Measurements from ENCODE around the gene DDX27. TPM values are rescaled to one million over a fixed set of nuclear protein-coding genes. Genes with fewer than 3 reads are reported as not detected.

Gene DDX27
- polyA plus RNA-seq, 1 experiment, result 31.9 TPM

DNA sequence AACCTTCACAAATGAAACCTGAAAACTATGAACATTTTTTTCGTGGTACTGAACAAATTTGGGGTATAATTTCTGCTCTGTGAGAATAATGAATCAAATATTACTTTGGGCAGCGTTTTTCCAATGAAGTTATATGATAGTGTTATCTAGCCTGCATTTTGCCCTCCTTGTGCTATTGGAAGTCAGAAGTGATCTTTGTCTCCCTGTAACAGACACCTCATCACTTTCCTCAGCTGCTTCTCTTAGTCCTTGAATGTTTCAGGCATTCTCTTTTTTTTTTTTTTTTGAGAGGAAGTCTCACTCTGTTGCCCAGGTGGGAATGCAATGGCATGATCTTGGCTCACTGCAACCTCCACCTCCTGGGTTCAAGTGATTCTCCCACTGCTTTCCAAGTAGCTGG, 10.2 kb downstream of the DDX27 start:
- Histone ChIP-seq H3K27me3 (ENCODE audit: control insufficient read depth, insufficient read depth, low read length) (no peaks in the 10 kb centered on the region), H3K36me3 (ENCODE audit: control insufficient read depth, insufficient read depth, low read length) (peaks cover 31% of the 10 kb centered on the region), H3K4me3 (ENCODE audit: low read depth, low read length) (no peak overlapping the region)
- ChIA-PET CTCF (no interaction called here), POLR2A (no interaction called here)
- no peak for TF ChIP-seq CTCF (IDR thresholded peaks at IDR 0.05; ENCODE audit: insufficient read depth, low read depth, low read length)
- no peak for DNase-seq (ENCODE audit: low read depth)

- ChIA-PET POLR2A (no interaction called here), CTCF (interaction anchor here (2.2 kb wide), 1 partner anchor 13 kb away, joined by 8 read pairs; no protein-coding TSS in a partner anchor)
- no peak for DNase-seq (ENCODE audit: low read depth)
- TF ChIP-seq CTCF (IDR thresholded peaks at IDR 0.05; ENCODE audit: insufficient read depth, low read depth, low read length), result no peak
- peaks cover 28% of the 10 kb centered on the region for H3K36me3 ChIP-seq (ENCODE audit: control insufficient read depth, insufficient read depth, low read length)
- no peaks in the 10 kb centered on the region for H3K27me3 ChIP-seq (ENCODE audit: control insufficient read depth, insufficient read depth, low read length)
- H3K4me3 ChIP-seq (ENCODE audit: low read depth, low read length), result no peak overlapping the region
Measured at GRCh38 chr20:49230021-49230420, 10.8 kb downstream of the DDX27 start.

- H3K36me3 ChIP-seq (ENCODE audit: control insufficient read depth, insufficient read depth, low read length), result peaks cover 26% of the 10 kb centered on the region
- no peak for DNase-seq (ENCODE audit: low read depth)
- TF ChIP-seq CTCF (IDR thresholded peaks at IDR 0.05; ENCODE audit: insufficient read depth, low read depth, low read length), result no peak
- H3K4me3 ChIP-seq (ENCODE audit: low read depth, low read length), result no peak overlapping the region
- ChIA-PET CTCF (interaction anchor here (0.8 to 2.2 kb wide), 2 partner anchors 13 to 16 kb away, joined by 4 to 8 read pairs; no protein-coding TSS in a partner anchor), POLR2A (interaction anchor here (0.6 kb wide), 1 partner anchor 98 kb away, joined by 3 read pairs; no protein-coding TSS in a partner anchor)
- no peaks in the 10 kb centered on the region for H3K27me3 ChIP-seq (ENCODE audit: control insufficient read depth, insufficient read depth, low read length)
Measured at GRCh38 chr20:49230561-49231133, 11.4 kb downstream of the DDX27 start.

- no peak for DNase-seq (ENCODE audit: low read depth)
- CTCF ChIA-PET, result interaction anchor here (2.2 kb wide), 1 partner anchor 14 kb away, joined by 8 read pairs; no protein-coding TSS in a partner anchor
- POLR2A ChIA-PET, result no interaction called here
- Histone ChIP-seq H3K27me3 (ENCODE audit: control insufficient read depth, insufficient read depth, low read length) (no peaks in the 10 kb centered on the region), H3K4me3 (ENCODE audit: low read depth, low read length) (no peak overlapping the region), H3K36me3 (ENCODE audit: control insufficient read depth, insufficient read depth, low read length) (peaks cover 20% of the 10 kb centered on the region)
- no peak for TF ChIP-seq CTCF (IDR thresholded peaks at IDR 0.05; ENCODE audit: insufficient read depth, low read depth, low read length)
Measured at GRCh38 chr20:49231471-49231870, 12.3 kb downstream of the DDX27 start.

- H3K4me3 ChIP-seq (ENCODE audit: low read depth, low read length), result no peak overlapping the region
- peaks cover 26% of the 10 kb centered on the region for H3K36me3 ChIP-seq (ENCODE audit: control insufficient read depth, insufficient read depth, low read length)
- no peaks in the 10 kb centered on the region for H3K27me3 ChIP-seq (ENCODE audit: control insufficient read depth, insufficient read depth, low read length)
- POLR2A ChIA-PET, result interaction anchor here (0.6 kb wide), 1 partner anchor 178 kb away, joined by 4 read pairs; no protein-coding TSS in a partner anchor
- CTCF ChIA-PET, result interaction anchor here (2.5 kb wide), 1 partner anchor 13 kb away, joined by 7 read pairs; no protein-coding TSS in a partner anchor
- no peak for TF ChIP-seq CTCF (IDR thresholded peaks at IDR 0.05; ENCODE audit: insufficient read depth, low read depth, low read length)
- no peak for DNase-seq (ENCODE audit: low read depth)
Measured at GRCh38 chr20:49233226-49233625, 14.0 kb downstream of the DDX27 start.

Measured in BJ (cell line).